Suprapubic skin (tissue), 4 donors: ENCODE results near the gene CACNA2D4.

Source experiments
- CTCF ChIP-seq, 2 donors: fragments of 200-600 bp in 1 of 2; fragments of 450-650 bp in 1 of 2; sonication (generic) in 1 of 2; IDR thresholded peaks; one replicate each; pipeline ENCODE4 v1.5.1; 2016 to 2019; ENCODE audit warnings: antibody characterized with exemption in 2 of 2, mild to moderate bottlenecking in 1 of 2, moderate library complexity in 1 of 2
- POLR2A ChIP-seq, 2 donors: fragments of 450-650 bp; IDR thresholded peaks; one replicate each; pipeline ENCODE4 v1.6.1; 2017; ENCODE audit warnings: antibody characterized with exemption in 2 of 2, mild to moderate bottlenecking in 2 of 2, moderate library complexity in 2 of 2
- POLR2AphosphoS5 ChIP-seq, 3 donors: sonication (generic); formaldehyde crosslinking; IDR thresholded peaks; one replicate each; pipeline ENCODE4 v1.6.1; 2017; ENCODE audit warnings: antibody characterized with exemption in 3 of 3

- TF ChIP-seq CTCF (IDR thresholded peaks at IDR 0.05) = no peak
- TF ChIP-seq POLR2A (IDR thresholded peaks at IDR 0.05) = no peak
- TF ChIP-seq POLR2AphosphoS5 (IDR thresholded peaks at IDR 0.05) = no peak
Observed at GRCh38 chr12:1936406-1937320, 18.2 kb upstream of the CACNA2D4 start.
